Duodenal mucosa (tissue), 2 donors: ENCODE results near the gene FAM118A.
"Not testable (repeated sequence)": the region's sequence is repeated elsewhere in the genome, so short reads cannot be mapped to it uniquely, and the experiment has no call there.

Source experiments
- H3K27ac ChIP-seq: one replicate; pipeline ENCODE4 v1.7.0; 2013; ENCODE audit warnings: low read depth, low read length
- H3K27me3 ChIP-seq, 2 donors: one replicate each; pipeline ENCODE4 v1.7.0; 2013; ENCODE audit warnings: low read length in 2 of 2, control low read depth in 1 of 2; ENCODE audit not compliant: insufficient read depth in 2 of 2, control insufficient read depth in 1 of 2
- H3K36me3 ChIP-seq, 2 donors: one replicate each; pipeline ENCODE4 v1.7.0; 2013; ENCODE audit warnings: low read length in 2 of 2, control low read depth in 1 of 2; ENCODE audit not compliant: insufficient read depth in 2 of 2, control insufficient read depth in 1 of 2
- H3K4me1 ChIP-seq, 2 donors: one replicate each; pipeline ENCODE4 v1.7.0; 2013; ENCODE audit warnings: low read length in 2 of 2, control low read depth in 1 of 2; ENCODE audit not compliant: insufficient read depth in 2 of 2, control insufficient read depth in 1 of 2
- H3K4me3 ChIP-seq, 2 donors: one replicate each; pipeline ENCODE4 v1.7.0; 2013; ENCODE audit warnings: low read length in 2 of 2, low read depth in 1 of 2
- H3K9ac ChIP-seq, 2 donors: one replicate each; pipeline ENCODE4 v1.7.0; 2013; ENCODE audit warnings: low read length in 2 of 2, low read depth in 1 of 2
- H3K9me3 ChIP-seq, 2 donors: one replicate each; pipeline ENCODE4 v1.7.0; 2013; ENCODE audit warnings: low read length in 2 of 2, control low read depth in 1 of 2; ENCODE audit not compliant: control insufficient read depth in 1 of 2

The FAM118A gene

GRCh38 chr22:45309422-45310227 is at the start of gene FAM118A:
TSS of gene FAM118A (plus strand) at chr22:45309934. CDS start at chr22:45322380, 12,446 bp downstream.
- Histone ChIP-seq H3K9ac (peak within 1 kb of the TSS; percentile 74 to 78), H3K27ac (peak within 1 kb of the TSS; percentile 28), H3K27me3 (no peaks in the 10 kb centered on the region)

GRCh38 chr22:45260395-45260759 is 49.4 kb upstream of the FAM118A start:
- H3K4me1 ChIP-seq, result peaks cover 22 to 30% of the 10 kb centered on the region in 2 donors
- H3K4me3 ChIP-seq, H3K27ac ChIP-seq, H3K9ac ChIP-seq, H3K27me3 ChIP-seq, H3K36me3 ChIP-seq, H3K9me3 ChIP-seq: not testable (repeated sequence)

More at GRCh38 chr22:45309422-45310227, at the start of gene FAM118A:
- peaks cover 9 to 25% of the 10 kb centered on the region in 2 donors for H3K4me1 ChIP-seq
- H3K9me3 ChIP-seq, result no peaks in the 10 kb centered on the region
- no peaks in the 10 kb centered on the region for H3K36me3 ChIP-seq
- H3K4me3 ChIP-seq, result peak within 1 kb of the TSS; percentile 74 to 78

GRCh38 chr22:45261407-45262088 is 48.2 kb upstream of the FAM118A start:
- no peaks in the 10 kb centered on the region for H3K9me3 ChIP-seq
- peaks cover 22 to 30% of the 10 kb centered on the region in 2 donors for H3K4me1 ChIP-seq
- H3K4me3 ChIP-seq, result no peak overlapping the region
- no peak overlapping the region for H3K9ac ChIP-seq
- H3K36me3 ChIP-seq, result no peaks in the 10 kb centered on the region
- no peak overlapping the region for H3K27ac ChIP-seq
- no peaks in the 10 kb centered on the region for H3K27me3 ChIP-seq

GRCh38 chr22:45262195-45262930 is 47.4 kb upstream of the FAM118A start:
- Histone ChIP-seq H3K9ac (no peak overlapping the region), H3K36me3 (no peaks in the 10 kb centered on the region), H3K4me3 (no peak overlapping the region), H3K27me3 (no peaks in the 10 kb centered on the region), H3K9me3 (no peaks in the 10 kb centered on the region), H3K4me1 (peaks cover 22 to 30% of the 10 kb centered on the region in 2 donors), H3K27ac (no peak overlapping the region)

GRCh38 chr22:45262931-45263462 is 46.7 kb upstream of the FAM118A start:
- Histone ChIP-seq H3K9ac (no peak overlapping the region), H3K4me3 (no peak overlapping the region), H3K27ac (peak overlapping the region; percentile 32), H3K27me3 (no peaks in the 10 kb centered on the region), H3K9me3 (no peaks in the 10 kb centered on the region), H3K36me3 (no peaks in the 10 kb centered on the region), H3K4me1 (peaks cover 22 to 30% of the 10 kb centered on the region in 2 donors)

GRCh38 chr22:45263463-45264269 is 46.1 kb upstream of the FAM118A start:
- Histone ChIP-seq H3K9me3 (no peaks in the 10 kb centered on the region), H3K36me3 (no peaks in the 10 kb centered on the region), H3K27me3 (no peaks in the 10 kb centered on the region), H3K4me1 (peaks cover 22 to 30% of the 10 kb centered on the region in 2 donors), H3K4me3 (no peak overlapping the region), H3K27ac (peak overlapping the region; percentile 32), H3K9ac (no peak overlapping the region)

- no peaks in the 10 kb centered on the region for H3K27me3 ChIP-seq
- no peaks in the 10 kb centered on the region for H3K36me3 ChIP-seq
- no peak overlapping the region for H3K27ac ChIP-seq
- peaks cover 28 to 38% of the 10 kb centered on the region in 2 donors for H3K4me1 ChIP-seq
- H3K9ac ChIP-seq, result no peak overlapping the region
- no peaks in the 10 kb centered on the region for H3K9me3 ChIP-seq
- H3K4me3 ChIP-seq, result no peak overlapping the region
These were observed 44.2 kb upstream of the FAM118A start for GRCh38 chr22:45265535-45265934.

GRCh38 chr22:45268167-45268957 is 41.4 kb upstream of the FAM118A start:
- Histone ChIP-seq H3K27ac (no peak overlapping the region), H3K4me3 (peak overlapping the region; percentile 44 to 60), H3K36me3 (no peaks in the 10 kb centered on the region), H3K4me1 (peaks cover 29 to 30% of the 10 kb centered on the region in 2 donors), H3K9me3 (no peaks in the 10 kb centered on the region), H3K27me3 (no peaks in the 10 kb centered on the region), H3K9ac (peak overlapping the region; percentile 16 to 59)
